Skin epidermis (tissue), 12 donors: ENCODE results near the gene PTPA.
A peak's percentile ranks its signal among the peaks of the same experiment; 100 is the strongest.

Experiments used
- H3K27ac ChIP-seq, 21 experiments: fragments of 200-600 bp; sonication (generic) in 11 of 21; one replicate each; pipeline ENCODE4 v1.5.0; 2020; ENCODE audit warnings: mild to moderate bottlenecking in 3 of 21, inconsistent platforms in 2 of 21, moderate library complexity in 2 of 21
- H3K4me3 ChIP-seq, 7 experiments: fragments of 200-600 bp; sonication (generic) in 2 of 7; one replicate each; pipeline ENCODE4 v1.5.0; 2020; ENCODE audit warnings: inconsistent platforms in 2 of 7, mild to moderate bottlenecking in 2 of 7, moderate library complexity in 1 of 7

PTPA gene

DNA sequence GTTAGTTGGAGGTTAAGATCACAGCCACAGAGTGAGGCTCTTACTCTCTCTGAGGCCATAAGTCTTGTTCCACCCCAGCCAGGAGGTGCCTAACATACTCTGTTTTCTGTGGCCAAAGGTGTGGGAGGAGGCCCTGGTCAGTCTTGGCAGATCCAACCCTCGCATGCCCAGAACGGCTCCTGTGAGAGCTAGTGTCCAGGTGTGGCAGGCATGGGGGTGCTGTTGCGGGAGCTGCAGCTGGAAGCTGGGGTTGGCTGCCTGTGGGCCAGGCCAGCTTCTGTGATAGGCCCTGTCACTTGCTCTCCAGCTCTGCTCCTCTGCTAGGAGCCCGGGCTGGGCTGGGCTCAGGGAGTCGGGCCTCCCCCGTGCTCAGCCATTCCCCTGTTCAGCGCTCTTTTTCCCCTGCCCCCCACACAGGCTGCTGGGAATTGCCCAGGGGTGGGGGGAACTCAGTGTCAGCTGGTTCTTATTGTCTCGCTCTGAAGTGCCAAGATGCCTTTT, 35.3 kb downstream of the PTPA start:
- Histone ChIP-seq H3K27ac (peak overlapping the region in 20 of 21 experiments; percentile 43 to 99 (median 82)), H3K4me3 (no peak overlapping the region)

DNA sequence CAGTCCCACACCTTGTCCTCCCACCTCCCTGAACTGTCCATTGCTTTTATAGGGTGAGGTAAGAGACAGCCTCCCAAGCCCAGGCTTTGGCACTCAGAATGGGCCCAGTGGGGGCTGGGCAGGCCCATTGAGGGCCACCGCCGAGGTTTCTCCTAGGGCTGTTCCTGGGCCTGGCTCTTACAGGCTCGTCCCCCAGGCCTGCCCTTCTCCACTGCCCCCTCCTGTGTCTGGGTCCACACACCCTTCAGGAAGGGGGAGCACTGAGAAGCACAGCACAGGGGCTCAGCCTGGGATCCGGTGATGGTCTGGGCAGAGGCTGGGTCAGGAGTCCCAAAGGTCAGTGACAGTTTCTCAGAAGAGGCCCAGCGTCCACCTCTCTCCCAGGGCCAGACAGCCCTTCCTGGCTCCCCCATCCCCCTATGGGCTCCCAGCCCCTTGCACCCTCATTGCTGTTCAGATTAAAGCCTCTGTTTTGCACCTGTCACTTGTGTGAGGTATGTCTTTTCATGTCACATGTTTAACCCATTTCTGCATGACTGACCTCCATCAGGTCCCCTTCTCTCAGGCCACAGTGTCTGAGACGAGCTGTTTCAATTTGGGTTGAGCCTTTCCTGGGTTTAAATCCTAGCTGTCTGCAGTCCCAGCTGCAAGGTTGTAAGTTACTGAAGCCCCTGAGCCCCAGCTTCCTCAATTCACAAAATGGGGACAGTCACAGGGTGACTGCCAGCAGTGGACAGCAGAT, 37.4 kb downstream of the PTPA start:
- no peak overlapping the region for H3K4me3 ChIP-seq
- peak overlapping the region in 13 of 21 experiments; percentile 1 to 99 (median 81) for H3K27ac ChIP-seq

DNA sequence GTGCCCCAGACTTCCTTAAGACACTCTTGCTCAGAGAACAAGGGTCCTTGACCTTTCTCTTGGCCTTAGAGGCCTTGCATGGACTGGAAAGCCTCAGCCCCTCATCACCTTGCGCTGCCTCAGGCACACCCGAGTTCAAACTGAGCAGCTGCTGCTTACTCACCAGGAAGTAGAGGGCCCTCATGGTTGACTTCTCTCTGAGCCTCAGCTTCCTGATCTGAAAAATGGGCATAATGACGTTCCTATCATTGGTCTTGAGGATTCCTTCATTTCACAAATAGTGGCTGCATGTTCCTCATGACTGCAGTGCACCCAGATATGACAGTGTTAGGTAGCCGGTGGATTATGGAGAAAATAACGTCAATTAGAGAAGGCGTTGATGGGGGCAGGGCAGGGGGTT, 38.2 kb downstream of the PTPA start:
- no peak overlapping the region for H3K4me3 ChIP-seq
- H3K27ac ChIP-seq: peak overlapping the region in 1 of 21 experiments; percentile 22

DNA sequence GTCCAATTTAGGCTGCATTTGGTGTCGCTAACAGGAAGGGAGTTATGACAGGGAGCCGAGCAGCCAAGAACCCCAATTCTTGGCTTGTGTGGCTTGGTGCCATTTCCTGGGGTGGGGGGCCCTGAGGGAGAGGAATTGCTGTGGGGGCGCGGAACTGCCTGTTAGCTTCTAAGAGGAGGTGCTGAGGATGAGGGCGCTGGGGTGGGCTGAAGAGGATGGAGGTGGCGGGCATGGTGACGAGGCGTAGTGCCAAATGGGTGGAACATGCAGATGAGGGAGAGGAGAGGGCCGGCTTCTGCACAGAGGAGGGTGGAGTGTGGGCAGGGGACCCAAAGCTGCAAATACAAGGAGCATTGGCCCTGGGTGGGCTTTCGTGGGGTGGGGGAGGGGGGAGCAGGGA, 38.9 kb downstream of the PTPA start:
- H3K27ac ChIP-seq: peak overlapping the region in 1 of 21 experiments; percentile 7
- H3K4me3 ChIP-seq: no peak overlapping the region

DNA sequence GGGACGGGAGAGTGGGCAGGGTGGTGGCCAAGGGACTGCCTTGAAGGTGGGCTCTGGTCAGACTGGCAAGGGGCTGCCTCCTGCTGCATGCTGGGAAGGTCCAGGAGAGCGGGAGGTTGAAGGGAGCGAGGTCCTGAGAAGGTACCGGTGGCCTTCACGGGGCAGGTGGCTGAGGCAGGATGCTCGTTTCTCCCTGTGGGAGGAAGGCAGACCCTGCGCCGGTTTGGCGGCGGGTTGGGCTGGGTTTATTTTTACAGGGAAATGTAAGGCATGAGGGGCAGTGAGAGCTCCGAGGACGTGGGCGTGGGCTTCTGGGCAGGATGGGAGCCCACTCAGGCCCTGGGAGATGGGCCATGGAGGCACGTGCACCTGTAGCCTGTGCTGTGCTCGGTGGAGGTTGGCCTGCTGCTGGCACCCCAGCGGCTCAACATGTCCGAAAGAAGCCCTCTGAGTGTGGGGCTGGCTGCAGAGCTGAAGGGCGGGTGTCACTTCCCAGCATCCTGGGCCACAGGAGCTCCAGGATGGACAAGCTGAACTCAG, 39.5 kb downstream of the PTPA start:
- H3K4me3 ChIP-seq: no peak overlapping the region
- H3K27ac ChIP-seq: no peak overlapping the region

DNA sequence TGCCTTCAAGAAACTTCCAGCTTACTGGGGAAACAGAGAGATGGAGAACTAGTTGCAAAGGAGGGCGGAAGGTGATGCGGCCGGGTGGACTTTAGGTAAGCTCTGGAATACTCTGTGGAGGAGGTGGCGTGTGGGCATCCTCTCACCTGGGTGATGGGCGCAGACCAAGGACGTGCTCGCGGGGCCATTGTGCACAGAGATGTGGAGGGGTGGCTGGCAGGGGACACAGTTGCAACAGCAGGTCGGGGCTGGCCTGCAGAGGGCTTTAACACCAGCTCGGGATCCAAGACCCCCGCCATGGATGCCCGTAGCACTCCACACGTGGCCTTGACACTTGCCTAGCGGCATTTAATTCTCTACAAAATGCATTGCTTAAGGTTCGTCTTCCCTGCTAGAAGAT, 40.3 kb downstream of the PTPA start:
- Histone ChIP-seq H3K27ac (no peak overlapping the region), H3K4me3 (no peak overlapping the region)

DNA sequence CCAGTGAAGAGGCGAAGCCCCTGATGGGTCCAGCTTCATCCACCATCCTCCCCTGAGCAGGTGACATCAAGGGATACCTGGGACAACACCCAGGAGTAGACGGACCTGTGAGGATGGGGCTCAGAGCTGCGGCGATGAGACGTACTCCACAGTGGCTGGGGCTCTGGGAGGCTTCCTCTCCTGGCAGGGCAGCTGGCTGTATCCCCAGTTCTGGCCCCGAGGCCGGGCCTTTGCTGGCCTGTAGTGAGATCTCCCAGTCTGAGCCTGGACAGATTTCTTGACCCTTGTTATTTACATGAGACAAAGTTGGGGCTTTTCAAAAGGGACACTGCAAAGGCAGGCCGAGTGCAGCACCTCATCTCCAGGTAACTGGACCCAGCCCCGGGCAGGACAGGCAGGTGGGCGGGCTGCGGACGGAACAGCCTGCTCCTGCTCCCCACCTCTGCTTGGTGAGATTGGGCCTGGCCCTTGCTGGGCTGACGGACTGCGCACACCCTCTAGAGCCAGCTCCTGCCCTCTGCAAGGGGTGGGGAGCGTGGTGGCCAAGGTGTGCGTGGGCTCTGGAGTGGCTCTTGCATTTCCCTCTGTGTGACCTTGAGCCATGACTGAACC, 43.8 kb downstream of the PTPA start:
- H3K27ac ChIP-seq: no peak overlapping the region

DNA sequence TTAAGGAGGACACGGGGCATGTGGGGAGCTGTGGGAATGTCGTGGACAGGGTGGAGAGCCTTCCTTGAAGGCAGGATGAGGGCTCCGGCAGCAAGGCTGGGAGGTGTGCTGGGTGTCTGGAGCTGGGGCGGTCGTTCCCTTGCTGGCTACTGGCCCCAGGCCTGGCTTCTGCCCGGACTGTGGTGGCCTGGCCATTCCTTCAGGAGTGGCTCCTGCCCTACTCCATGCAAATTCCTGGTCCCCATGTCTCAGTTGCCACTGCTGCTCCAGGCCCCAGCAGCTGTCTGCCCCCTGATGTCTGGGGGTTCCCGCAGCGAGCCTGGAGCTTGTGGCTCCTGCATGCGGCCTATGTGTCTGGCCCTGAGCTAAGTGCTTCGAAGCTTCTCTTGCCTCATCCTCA, 44.9 kb downstream of the PTPA start:
- H3K27ac ChIP-seq: no peak overlapping the region
- no peak overlapping the region for H3K4me3 ChIP-seq

More for the DNA sequence above, 43.8 kb downstream of the PTPA start:
- no peak overlapping the region for H3K4me3 ChIP-seq

DNA sequence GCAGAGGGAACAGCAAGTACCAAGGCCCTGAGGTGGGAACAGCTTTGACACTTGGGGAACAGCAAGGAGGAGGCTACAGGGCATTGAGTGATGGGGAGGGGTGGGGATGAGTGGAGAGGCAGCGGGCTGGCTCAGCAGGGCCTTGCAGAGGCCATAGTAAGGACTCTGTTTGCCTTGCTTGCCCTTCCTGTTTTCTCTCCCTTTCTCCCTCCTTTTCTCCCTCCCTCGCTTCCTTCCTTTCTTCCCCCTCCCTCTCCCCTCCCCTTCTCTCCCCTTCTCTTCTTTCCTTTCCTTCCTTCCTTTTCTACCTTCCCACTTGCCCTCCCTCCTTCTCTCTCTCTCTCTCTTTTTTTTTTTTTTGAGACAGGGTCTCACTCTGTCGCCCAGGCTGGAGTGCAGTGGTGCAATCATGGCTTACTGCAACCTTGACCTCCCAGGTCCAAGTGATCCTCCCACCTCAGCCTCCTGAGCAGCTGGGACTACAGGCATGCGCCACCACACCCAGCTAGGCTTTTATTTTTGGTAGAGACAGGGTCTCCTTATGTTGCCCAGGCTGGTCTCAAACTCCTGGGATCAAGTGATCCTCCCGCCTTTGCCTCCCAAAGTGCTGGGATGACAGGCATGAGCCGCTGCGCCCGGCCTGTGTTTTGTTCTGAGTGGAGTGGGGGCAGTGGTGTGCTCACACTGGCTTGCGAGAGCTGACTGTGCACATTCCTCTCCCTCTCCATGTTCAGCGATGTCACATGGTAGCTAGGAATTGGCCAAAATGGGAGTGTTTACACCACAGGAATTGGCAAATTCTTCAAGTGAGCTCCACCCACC, 49.7 kb downstream of the PTPA start:
- peak overlapping the region in 12 of 21 experiments; percentile 13 to 77 (median 37) for H3K27ac ChIP-seq

DNA sequence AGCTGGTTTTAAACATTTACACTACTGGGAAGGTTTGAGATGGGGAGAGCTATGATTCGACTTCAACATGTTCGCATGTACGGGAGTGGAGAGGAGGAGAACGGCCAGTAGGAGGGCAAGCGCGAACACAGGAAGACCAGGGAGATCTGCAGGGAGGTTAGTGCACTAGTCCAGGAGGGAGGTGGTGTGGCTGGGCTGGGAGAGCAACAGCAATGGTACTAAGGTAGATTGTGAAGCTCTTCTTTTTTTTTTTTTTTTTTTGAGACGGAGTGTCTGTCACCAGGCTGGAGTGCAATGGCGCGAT, 50.3 kb downstream of the PTPA start:
- Histone ChIP-seq H3K4me3 (peak overlapping the region in 6 of 7 experiments; percentile 4 to 22 (median 14)), H3K27ac (peak overlapping the region in 9 of 21 experiments; percentile 2 to 60 (median 35))

More for the DNA sequence above, 49.7 kb downstream of the PTPA start:
- peak overlapping the region in 1 of 7 experiments; percentile 22 for H3K4me3 ChIP-seq

DNA sequence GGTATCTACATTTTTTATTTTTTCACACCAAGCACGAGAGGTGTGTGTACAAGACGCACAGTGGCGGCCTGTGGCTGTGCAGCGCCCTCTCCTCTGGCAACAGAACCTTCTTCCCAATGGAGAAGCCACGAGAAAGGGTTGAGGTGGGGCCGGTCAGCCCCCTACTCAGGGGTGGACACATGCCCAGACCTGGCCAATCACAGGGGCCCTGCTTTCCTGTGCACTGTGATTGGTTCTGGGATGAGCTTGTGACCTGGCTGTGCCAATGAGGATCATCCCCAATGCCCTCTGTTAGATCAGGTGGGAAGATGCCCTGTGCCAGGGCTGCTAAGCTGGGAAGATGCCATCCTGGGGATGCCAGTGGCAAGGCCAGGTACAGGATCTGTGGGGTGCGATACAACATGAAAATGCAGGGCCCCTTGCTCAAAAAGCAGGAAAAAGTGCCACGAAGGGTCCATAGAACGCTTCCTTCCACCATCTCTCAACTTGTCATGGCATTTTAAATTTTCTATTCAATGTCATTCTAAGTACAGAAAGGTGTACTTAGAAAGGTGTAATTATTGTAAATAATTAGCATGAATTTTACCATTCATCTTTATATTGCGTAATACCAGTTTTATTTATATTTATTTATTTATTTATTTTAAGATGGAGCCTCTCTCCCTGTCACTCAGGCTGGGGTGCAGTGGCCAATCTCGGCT, 51.4 kb downstream of the PTPA start:
- Histone ChIP-seq H3K27ac (peak overlapping the region in 10 of 21 experiments; percentile 4 to 77 (median 42)), H3K4me3 (peak overlapping the region in 6 of 7 experiments; percentile 1 to 22 (median 14))

DNA sequence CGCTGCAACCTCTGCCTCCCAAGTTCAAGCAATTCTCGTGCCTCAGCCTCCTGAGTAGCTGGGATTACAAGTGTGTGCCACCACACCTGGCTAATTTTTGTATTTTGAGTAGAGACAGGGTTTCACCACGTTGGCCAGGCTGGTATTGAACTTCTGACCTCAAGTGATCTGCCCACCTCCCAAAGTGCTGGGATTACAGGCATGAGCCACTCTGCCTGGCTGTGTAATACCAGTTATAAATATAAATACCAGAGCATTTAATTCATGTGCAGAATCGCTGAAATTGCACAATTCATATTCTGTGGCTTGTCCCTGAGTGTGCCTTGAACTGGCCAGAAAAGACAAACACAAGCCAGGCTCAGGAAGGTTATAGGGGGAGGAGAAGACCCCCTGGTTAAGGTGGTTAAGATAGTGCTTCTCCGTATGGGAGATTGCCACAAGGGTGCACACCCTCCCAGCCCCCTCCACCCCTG, 52.0 kb downstream of the PTPA start:
- Histone ChIP-seq H3K4me3 (peak overlapping the region in 1 of 7 experiments; percentile 1), H3K27ac (peak overlapping the region in 13 of 21 experiments; percentile 3 to 77 (median 51))

DNA sequence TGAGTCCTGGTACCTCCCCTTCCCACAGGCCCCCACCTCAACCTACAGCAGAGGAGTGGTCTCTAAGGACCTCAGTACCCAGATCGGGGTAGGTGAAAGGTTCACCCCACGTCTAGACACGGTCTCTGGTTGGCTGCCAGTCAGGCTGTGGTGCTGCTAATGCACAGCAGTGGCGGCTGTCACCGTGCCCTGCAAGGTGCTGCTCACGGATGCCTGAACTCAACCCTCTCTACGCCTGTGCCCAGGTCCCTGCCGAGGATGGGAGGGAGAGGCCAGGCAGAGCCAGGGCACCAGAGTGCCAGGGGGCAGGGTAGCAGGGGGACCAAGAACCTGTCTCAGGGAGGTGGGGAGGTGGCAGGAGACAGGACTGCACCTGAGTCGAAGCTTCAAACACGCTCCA, 52.5 kb downstream of the PTPA start:
- Histone ChIP-seq H3K27ac (peak overlapping the region in 15 of 21 experiments; percentile 3 to 77 (median 51)), H3K4me3 (no peak overlapping the region)

DNA sequence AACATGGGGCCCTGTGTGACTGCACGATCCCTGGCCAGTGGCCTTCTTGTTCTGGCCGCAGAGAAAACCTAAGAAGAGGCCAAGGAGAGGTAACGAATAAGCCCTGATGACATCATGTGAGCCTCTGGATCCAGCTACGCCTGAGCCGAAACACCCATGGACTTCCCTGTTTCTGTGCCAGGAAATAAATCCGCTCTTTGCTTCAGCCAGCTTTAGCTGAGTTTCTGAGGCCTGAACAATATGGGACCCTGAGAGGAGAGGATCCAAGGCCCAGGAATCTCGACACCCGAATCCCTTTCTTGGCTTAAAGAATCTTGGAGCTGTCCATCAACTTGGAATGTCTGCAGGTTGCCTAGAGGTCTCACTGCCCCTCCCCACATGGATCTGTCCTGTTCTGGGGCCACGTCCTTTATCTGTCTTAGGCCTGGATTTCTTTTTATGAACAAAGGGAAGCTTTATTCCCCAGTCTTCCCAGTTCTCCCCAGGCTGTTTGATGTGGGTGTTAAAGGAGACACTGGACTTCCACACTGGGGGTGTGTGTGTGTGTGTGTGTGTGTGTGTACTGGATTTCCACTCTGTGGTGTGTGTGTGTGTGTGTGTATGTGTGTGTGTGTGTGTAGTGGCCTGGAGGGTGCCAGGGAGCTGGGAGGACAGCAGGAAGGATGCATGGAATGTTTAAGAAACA, 53.2 kb downstream of the PTPA start:
- H3K4me3 ChIP-seq: no peak overlapping the region
- peak overlapping the region in 13 of 21 experiments; percentile 3 to 77 (median 55) for H3K27ac ChIP-seq

DNA sequence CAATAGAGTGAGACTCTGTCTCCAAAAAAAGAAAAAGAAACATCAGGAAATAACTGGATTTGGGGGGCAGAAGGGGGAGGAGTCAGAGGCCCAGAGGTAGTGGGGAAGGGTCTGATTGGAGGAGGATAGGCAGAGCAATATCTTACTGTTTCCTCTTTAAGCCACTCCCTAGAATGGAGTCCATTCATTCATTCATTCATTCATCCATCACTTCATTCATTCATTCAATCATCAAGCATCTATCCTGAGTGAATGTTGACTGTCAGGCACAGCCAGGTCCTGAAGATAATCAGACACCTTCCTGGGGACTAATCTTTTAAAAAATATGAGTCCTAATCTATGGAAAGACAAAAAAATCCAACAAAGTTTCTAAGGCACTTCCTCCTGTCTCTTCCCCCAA, 54.0 kb downstream of the PTPA start:
- Histone ChIP-seq H3K27ac (peak overlapping the region in 1 of 21 experiments; percentile 59), H3K4me3 (no peak overlapping the region)

DNA sequence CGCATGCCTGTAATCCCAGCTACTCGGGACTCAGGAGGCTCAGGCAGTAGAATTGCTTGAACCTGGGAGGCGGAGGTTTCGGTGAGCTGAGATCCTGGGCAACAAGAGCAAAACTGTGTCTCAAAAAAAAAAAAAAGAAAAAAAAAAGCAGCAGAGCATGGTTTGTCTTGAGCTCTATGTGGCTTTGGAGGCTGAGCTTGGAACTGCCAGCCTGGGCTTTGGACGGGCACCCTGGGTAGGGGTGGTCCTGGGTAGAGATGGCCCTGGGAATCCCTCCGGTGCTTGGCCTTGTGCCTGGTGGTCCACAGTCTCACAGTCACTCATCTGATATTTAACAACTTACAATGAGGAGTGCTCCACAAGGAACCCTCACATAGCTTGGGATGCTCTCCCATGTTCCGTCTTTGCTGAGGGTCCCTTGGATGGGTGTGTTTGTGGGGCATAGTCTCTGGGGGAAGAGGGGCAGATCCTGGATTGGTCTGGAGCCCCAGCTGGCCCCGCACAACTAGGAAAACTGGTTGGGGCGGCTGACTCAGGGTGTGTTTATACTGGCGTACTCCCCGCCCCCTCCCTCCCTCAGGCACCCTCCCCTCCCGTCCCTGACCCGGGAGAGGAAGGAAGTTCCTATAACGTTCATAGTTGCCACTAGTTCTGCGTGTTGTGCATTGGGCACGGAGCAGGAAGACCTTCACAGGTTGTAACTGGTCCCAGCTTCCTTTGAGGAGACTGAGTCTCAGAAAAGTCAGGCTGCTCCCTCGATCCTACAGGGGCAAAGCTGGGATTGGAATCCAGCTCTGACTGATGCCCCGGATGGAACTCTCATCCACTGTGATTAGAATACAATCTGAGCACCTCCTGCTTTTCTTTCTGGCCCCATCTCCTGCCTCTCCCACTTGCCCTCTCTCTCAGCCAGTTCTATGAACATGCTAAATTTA, 55.7 kb downstream of the PTPA start:
- Histone ChIP-seq H3K27ac (peak overlapping the region in 20 of 21 experiments; percentile 45 to 86 (median 76)), H3K4me3 (peak overlapping the region in 4 of 7 experiments; percentile 4 to 11 (median 6))

DNA sequence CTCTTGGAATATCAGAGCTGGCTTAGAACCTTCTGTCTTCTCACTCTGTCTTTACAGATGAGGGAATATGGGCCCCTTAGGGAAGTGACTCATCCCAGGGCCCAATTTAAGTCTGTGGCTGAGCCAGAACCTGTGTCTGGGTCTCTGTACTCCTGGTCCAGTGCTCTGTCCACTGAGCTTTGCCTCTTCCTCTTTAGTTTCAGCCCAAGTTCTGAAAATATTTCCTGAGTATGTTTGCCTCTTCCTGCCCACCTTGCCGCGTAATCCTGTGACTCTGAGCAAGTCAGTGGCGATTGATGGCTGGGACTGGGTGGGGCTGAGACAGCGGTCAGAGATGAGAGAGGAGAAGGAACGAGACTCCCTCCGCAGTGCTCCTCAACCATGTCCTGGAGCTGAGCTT, 59.0 kb downstream of the PTPA start:
- H3K4me3 ChIP-seq: no peak overlapping the region
- H3K27ac ChIP-seq: peak overlapping the region in 4 of 21 experiments; percentile 1 to 67 (median 10)
